Measurements from ENCODE around the gene HNRNPUL1. TPM values are rescaled to one million over a fixed set of nuclear protein-coding genes. Genes with fewer than 3 reads are reported as not detected.

Gene HNRNPUL1
- total and polyA plus RNA-seq, 9 of the 15 experiments (the other 6 are each of a cell fraction or from before 2014, with no cell fraction given): 7.3 to 211 (median 85.0) TPM

GRCh38 chr19:41353466-41354342 lies 89.5 kb downstream of the HNRNPUL1 start, which contains the start of gene TGFB1 (continued):
- TF ChIP-seq TSHZ1 (CRISPR knock-in tag; IDR thresholded peaks at IDR 0.05) (no peak), SPI1 (IDR thresholded peaks at IDR 0.05; ENCODE audit: borderline replicate concordance, low read depth, low read length) (no peak), PPARD (CRISPR knock-in tag; IDR thresholded peaks at IDR 0.05) (no peak), NUFIP1 (IDR thresholded peaks at IDR 0.05; ENCODE audit: partially characterized antibody) (no peak), MGA (IDR thresholded peaks at IDR 0.05) (no peak), ETS2 (tag; IDR thresholded peaks at IDR 0.05; ENCODE audit: borderline replicate concordance, poor library complexity, severe bottlenecking) (no peak), MED1 (CRISPR knock-in tag; IDR thresholded peaks at IDR 0.05; ENCODE audit: borderline replicate concordance) (no peak), HDAC8 (tag; IDR thresholded peaks at IDR 0.05) (no peak), EHMT2 (IDR thresholded peaks at IDR 0.05) (no peak), ZNF507 (tag; conservative IDR thresholded peaks at IDR 0.05) (no peak), MAFG (tag; conservative IDR thresholded peaks at IDR 0.05) (no peak), FOXJ3 (CRISPR knock-in tag; IDR thresholded peaks at IDR 0.05) (no peak)

All from K562 (cell line).